ENCODE data around the gene HSP90AB1.

The HSP90AB1 gene

DNA sequence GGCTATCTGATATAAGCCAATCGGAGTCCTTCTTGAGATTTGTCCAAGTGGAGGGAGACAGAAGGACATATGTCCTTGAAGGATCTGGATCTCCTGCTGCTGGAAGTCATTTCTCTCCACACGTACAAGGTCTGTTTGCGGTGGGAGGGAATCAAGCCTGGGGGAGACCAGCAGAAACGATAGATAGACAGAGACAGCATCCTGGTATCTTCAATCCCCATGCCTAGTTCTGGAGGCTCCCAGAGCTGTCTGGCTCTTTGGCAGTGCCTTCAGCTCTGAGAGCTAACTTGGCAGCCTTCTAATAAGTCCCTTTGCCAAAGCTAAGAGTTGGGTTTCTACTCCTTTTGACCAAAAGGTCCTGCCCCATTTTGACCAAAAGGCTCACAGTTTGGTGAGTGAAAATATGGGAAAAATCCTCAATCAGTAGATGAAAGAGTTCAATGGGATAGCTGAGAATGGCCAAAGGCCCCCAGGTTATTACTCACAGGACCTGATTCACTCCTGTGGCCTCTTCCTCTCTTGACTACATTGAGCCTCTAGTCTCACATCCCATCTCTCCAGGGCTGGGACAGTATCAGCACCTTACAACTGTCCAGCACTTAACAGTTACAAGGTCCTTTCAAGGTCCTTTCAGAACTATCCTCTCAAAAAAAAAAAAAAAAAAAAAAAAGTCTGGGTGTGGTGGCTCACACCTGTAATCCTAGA is 45.9 kb downstream of the HSP90AB1 start:
- no peak for DNase-seq

DNA sequence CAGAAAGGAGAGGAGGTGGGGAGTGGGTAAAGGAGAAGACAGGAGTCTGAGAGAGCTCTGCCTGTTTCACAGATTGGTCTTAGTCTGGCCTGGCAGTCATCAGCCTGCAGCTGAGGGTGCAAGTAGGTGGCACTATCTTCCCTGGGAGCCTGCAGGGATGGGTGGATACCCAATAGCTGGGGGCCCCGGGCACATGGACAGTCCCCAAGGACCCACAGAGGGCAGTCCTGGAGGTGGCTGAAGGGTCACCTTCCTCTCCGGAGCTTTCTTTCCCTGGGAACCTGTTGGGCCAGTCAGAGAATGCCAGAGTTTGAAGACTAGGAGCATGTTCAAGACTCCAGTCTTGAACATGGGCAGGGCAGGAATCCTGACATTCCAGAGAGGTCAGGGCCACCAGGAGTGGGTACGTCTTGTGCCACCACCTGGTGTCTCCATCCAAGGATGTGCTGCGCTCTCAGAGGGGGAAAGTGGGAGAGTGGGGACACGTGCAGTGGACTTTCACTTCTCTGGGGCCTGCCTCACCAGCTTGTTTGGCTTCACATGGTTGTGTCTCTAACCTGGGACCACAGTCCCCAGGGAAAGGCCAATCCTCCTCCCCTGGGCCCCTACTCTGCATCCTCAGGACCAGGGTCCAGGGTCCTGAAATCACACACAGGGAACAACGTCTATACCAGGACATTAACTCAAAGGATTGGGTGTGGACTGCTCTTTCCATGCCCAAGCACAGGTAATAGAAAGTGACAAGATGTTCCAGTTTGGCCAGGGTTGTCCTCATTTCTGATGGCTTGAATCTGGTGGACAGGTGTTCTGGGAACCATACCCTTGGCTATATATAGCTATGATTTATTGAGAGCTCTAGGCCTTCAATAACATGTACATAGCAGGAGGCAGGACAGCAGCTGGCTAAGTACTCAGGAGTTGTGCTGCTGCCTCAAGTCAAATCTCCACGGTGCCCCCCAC is 48.2 kb downstream of the HSP90AB1 start:
- DNase-seq, result no peak

GRCh38 chr6:44297063-44298038 is 50.5 kb downstream of the HSP90AB1 start:
- peak; percentile 11 for DNase-seq

DNA sequence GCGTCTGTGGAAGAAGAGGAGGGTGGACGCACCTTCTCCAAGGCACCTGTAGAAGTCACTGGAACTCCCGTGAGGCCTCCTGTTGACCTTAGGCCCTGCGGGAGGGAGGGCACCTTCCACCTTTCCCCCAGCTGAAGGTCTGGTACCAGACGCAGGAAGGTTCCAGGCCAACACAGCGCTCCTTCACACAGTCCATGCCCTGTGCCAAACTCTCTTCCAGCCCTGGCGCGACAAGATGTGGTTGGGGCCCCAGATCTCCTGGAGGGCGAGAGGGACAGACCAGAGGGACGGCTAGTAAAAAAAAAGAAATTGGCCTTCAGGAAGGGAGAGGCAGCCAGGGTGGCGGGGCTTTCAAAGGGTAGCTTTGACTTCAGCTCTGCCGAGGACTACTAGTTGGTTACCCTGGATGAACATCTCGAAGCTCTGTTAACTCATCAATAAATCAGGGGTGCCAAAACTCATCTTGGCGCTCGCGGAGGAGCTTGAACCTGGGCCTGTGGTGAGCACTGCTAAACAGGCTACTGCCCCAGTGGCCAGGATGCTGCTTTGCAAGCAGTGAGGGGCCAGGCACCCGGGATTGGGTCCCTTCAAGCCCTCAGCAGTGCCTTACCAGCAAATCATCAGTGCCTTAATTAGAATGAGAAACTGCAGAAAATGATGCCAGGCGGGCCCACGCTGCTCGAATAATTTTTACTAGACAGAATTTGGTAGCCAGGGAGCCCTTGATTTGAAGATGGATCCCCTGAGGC is 51.3 kb downstream of the HSP90AB1 start:
- no peak for DNase-seq

- DNase-seq, result no peak
Measured at GRCh38 chr6:44298864-44299263, 52.0 kb downstream of the HSP90AB1 start.

DNA sequence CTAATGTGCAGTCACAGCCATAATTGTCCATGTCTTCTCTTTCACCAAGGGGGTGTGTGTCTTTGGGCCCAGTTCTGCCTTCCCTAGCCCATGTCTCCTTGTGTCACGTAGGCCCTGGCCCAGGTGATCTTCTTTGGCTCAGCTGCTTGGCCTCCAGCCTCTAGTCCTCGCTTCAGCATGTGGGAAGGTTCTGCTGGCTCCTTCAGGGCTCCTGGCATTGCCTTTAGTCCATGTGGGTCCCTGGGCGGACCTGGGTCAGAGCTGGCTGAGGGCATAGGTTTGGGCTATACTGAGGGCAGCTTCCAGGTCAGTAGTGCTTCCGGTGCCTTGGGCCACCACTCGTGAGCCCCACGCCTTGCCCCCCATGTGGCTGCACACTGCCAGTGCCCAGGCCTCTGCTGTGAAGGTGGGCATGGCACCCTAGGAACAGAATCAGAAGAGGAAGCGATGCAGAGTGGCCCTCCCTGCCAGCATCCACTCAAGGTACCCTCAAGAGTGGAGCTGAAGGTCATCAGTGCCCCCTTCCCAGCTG is 53.5 kb downstream of the HSP90AB1 start:
- DNase-seq, result no peak

GRCh38 chr6:44301106-44301505 is 54.2 kb downstream of the HSP90AB1 start:
- DNase-seq, result no peak

DNA sequence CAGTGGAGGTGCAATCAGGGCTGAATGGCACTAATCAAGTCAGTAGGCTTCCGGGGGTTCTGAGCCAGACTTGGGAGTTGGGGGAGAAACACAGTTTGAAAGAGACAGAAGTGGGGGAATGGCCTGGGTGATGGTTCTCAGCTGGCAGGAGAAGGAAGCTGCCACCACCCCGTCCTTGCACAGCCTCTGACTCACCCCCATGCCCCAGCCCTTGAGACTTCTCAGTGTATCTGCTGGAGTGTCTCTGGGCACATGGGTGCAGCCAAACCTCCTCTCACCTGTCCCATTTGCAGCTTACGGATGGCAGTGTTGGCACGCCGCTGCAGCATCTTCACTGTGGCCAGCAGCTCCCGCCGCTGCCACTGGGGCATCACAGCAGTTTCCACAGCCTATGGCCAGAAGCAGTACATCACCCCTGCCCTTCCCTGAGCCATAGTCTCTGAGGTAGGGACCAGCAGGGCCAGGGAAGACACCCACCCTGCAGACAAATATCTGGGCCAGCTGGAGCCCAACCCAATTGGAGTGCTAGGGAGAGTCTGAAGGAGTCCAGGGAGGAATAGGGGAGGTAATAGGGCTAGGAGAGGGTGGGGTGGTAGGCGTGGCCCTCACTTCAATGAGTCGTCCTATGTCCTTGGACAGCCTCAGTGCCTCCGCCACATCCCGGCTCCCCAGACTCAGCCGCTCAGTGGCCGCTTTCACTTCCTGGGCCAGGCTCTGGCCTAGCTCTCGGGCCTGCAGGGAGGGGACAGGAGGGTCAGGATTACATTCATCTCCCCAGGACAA is 55.1 kb downstream of the HSP90AB1 start:
- DNase-seq, result no peak

DNA sequence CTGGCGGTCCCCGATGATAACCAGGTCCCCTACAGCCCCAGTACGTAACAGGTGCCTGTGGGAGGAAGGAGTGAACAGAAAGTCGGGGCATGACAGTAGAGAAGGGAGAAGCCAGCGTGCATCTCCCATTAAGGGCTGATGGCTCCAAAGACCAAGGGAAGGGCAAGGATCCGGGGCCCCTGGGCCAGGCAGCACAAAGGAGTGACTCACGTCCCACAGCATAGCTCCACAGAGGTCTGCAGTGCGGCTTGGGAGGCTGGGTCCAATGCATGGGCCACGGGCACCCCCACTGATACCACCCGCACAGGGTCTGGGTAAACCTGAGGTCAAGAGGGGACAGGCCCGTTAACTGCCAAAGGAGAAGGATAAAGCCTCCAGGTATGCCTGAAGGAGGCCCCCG is 56.0 kb downstream of the HSP90AB1 start:
- no peak for DNase-seq
